ENCODE data around the gene FRMD4B. TPM values are rescaled to one million over a fixed set of nuclear protein-coding genes. Genes with fewer than 3 reads are reported as not detected.

Gene FRMD4B
- total RNA-seq, 1 donor from 2014 or later = 17.3 TPM

- Histone ChIP-seq H3K27ac (no peak overlapping the region), H3K79me2 (ENCODE audit: low read depth) (no peaks in the 10 kb centered on the region), H3F3A (ENCODE audit: low read depth) (no peaks in the 10 kb centered on the region), H4K20me1 (ENCODE audit: low read depth) (no peaks in the 10 kb centered on the region), H3K9ac (no peak overlapping the region), H3K4me2 (no peak overlapping the region), H3K36me3 (no peaks in the 10 kb centered on the region), H3K4me3 (no peak overlapping the region), H2AFZ (replicated peaks) (no peak overlapping the region), H3K9me3 (ENCODE audit: low read depth) (no peaks in the 10 kb centered on the region), H3K4me1 (peaks cover 6% of the 10 kb centered on the region), H3K27me3 (no peaks in the 10 kb centered on the region)
- no peak for DNase-seq (ENCODE audit: low spot score)
- Mint-ChIP-seq H3K27ac (no peak overlapping the region), H3K4me3 (no peak overlapping the region), H3K9me3 (no peaks in the 10 kb centered on the region), H3K4me1 (no peaks in the 10 kb centered on the region), H3K36me3 (no peaks in the 10 kb centered on the region), H3K27me3 (ENCODE audit: insufficient read depth, low read depth) (peaks cover 2% of the 10 kb centered on the region)
- TF ChIP-seq EZH2 (IDR thresholded peaks at IDR 0.05) (no peak), EZH2phosphoT487 (IDR thresholded peaks at IDR 0.05) (no peak), CTCF (IDR thresholded peaks at IDR 0.05) (no peak)
Measured at GRCh38 chr3:69273896-69274295, 112.0 kb downstream of the FRMD4B start.

- H3K4me1 ChIP-seq = peaks cover 6% of the 10 kb centered on the region
- no peak overlapping the region for H3K4me2 ChIP-seq
- H3F3A ChIP-seq (ENCODE audit: low read depth) = no peaks in the 10 kb centered on the region
- no peaks in the 10 kb centered on the region for H3K27me3 ChIP-seq
- H3K27ac Mint-ChIP-seq = no peak overlapping the region
- TF ChIP-seq EZH2phosphoT487 (IDR thresholded peaks at IDR 0.05) (no peak), EZH2 (IDR thresholded peaks at IDR 0.05) (no peak), CTCF (IDR thresholded peaks at IDR 0.05) (no peak)
- no peaks in the 10 kb centered on the region for H3K4me1 Mint-ChIP-seq
- no peaks in the 10 kb centered on the region for H3K36me3 ChIP-seq
- H2AFZ ChIP-seq (replicated peaks) = no peak overlapping the region
- H3K36me3 Mint-ChIP-seq = no peaks in the 10 kb centered on the region
- no peak overlapping the region for H3K27ac ChIP-seq
- H3K9me3 Mint-ChIP-seq = no peaks in the 10 kb centered on the region
- no peak overlapping the region for H3K4me3 ChIP-seq
- no peaks in the 10 kb centered on the region for H3K27me3 Mint-ChIP-seq (ENCODE audit: insufficient read depth, low read depth)
- no peaks in the 10 kb centered on the region for H3K79me2 ChIP-seq (ENCODE audit: low read depth)
- no peak overlapping the region for H3K4me3 Mint-ChIP-seq
- no peak overlapping the region for H3K9ac ChIP-seq
- no peaks in the 10 kb centered on the region for H4K20me1 ChIP-seq (ENCODE audit: low read depth)
- H3K9me3 ChIP-seq (ENCODE audit: low read depth) = no peaks in the 10 kb centered on the region
- no peak for DNase-seq (ENCODE audit: low spot score)
Measured at GRCh38 chr3:69272556-69272955, 113.3 kb downstream of the FRMD4B start.

- Histone ChIP-seq H3K27me3 (no peaks in the 10 kb centered on the region), H3F3A (ENCODE audit: low read depth) (no peaks in the 10 kb centered on the region), H3K79me2 (ENCODE audit: low read depth) (no peaks in the 10 kb centered on the region), H3K36me3 (no peaks in the 10 kb centered on the region), H4K20me1 (ENCODE audit: low read depth) (no peaks in the 10 kb centered on the region), H3K9me3 (ENCODE audit: low read depth) (no peaks in the 10 kb centered on the region), H3K9ac (no peak overlapping the region), H3K4me2 (no peak overlapping the region), H3K4me3 (no peak overlapping the region), H2AFZ (replicated peaks) (no peak overlapping the region), H3K4me1 (peaks cover 6% of the 10 kb centered on the region), H3K27ac (no peak overlapping the region)
- Mint-ChIP-seq H3K4me3 (no peak overlapping the region), H3K27me3 (ENCODE audit: insufficient read depth, low read depth) (no peaks in the 10 kb centered on the region), H3K4me1 (no peaks in the 10 kb centered on the region), H3K9me3 (no peaks in the 10 kb centered on the region), H3K36me3 (no peaks in the 10 kb centered on the region), H3K27ac (no peak overlapping the region)
- TF ChIP-seq CTCF (IDR thresholded peaks at IDR 0.05) (no peak), EZH2 (IDR thresholded peaks at IDR 0.05) (no peak), EZH2phosphoT487 (IDR thresholded peaks at IDR 0.05) (no peak)
- no peak for DNase-seq (ENCODE audit: low spot score)
Measured at GRCh38 chr3:69271098-69271497, 114.8 kb downstream of the FRMD4B start.

Data from neural progenitor cell (in vitro differentiated cells).